Right atrium auricular region (tissue), 2 donors: ENCODE measurements around the gene ATP5PO. TPM values are rescaled to one million over a fixed set of nuclear protein-coding genes. Genes with fewer than 3 reads are reported as not detected.

Source experiments
- DNase-seq: peaks from one replicate; pipeline ENCODE4 v3.0.0-alpha.2; 2019; ENCODE audit warnings: low spot score
- H3K27ac ChIP-seq, 2 donors: fragments of 200-600 bp; sonication (generic); 1 replicate in 1 of 2; 2 replicates in 1 of 2; pipeline ENCODE4 v1.5.1; 2016 to 2019
- H3K27me3 ChIP-seq, 2 donors: fragments of 200-600 bp; sonication (generic); one replicate each; pipeline versions ENCODE4 v1.5.1 to v1.6.0; 2017 to 2019
- H3K36me3 ChIP-seq: fragments of 200-600 bp; sonication (generic); one replicate; pipeline ENCODE4 v1.5.1; 2016
- H3K4me1 ChIP-seq, 2 donors: fragments of 200-600 bp; sonication (generic); one replicate each; pipeline versions ENCODE4 v1.5.1 to v1.6.0; 2017 to 2019
- H3K4me3 ChIP-seq, 2 donors: fragments of 200-600 bp; sonication (generic); 1 replicate in 1 of 2; 2 replicates in 1 of 2; pipeline ENCODE4 v1.5.1; 2017 to 2019; ENCODE audit warnings: mild to moderate bottlenecking in 1 of 2, moderate library complexity in 1 of 2
- H3K9me3 ChIP-seq, 2 donors: fragments of 200-600 bp; sonication (generic); one replicate each; pipeline ENCODE4 v1.5.1; 2019
- total RNA-seq, 2 donors: library from RNA; depleted of rRNA; stranded (reverse); fragments of >200 nt; gene quantifications; one replicate each; pipeline ENCODE4 v1.1.0, GENCODE V29; 2016
- TF ChIP-seq, protein P1 (sequence below), 2 donors: fragments of 200-600 bp; sonication (generic); IDR thresholded peaks; one replicate each; pipeline ENCODE4 v1.5.1; 2019; ENCODE audit warnings: antibody characterized with exemption in 2 of 2

Gene ATP5PO
- total RNA-seq, 2 donors from 2014 or later: 593 to 693 TPM

- H3K4me3 ChIP-seq: no peak overlapping the region
- TF ChIP-seq, protein P1, sequence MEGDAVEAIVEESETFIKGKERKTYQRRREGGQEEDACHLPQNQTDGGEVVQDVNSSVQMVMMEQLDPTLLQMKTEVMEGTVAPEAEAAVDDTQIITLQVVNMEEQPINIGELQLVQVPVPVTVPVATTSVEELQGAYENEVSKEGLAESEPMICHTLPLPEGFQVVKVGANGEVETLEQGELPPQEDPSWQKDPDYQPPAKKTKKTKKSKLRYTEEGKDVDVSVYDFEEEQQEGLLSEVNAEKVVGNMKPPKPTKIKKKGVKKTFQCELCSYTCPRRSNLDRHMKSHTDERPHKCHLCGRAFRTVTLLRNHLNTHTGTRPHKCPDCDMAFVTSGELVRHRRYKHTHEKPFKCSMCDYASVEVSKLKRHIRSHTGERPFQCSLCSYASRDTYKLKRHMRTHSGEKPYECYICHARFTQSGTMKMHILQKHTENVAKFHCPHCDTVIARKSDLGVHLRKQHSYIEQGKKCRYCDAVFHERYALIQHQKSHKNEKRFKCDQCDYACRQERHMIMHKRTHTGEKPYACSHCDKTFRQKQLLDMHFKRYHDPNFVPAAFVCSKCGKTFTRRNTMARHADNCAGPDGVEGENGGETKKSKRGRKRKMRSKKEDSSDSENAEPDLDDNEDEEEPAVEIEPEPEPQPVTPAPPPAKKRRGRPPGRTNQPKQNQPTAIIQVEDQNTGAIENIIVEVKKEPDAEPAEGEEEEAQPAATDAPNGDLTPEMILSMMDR (IDR thresholded peaks at IDR 0.05): no peak
- no peak for DNase-seq
- H3K36me3 ChIP-seq: no peaks in the 10 kb centered on the region
- no peak overlapping the region for H3K27ac ChIP-seq
- H3K4me1 ChIP-seq: no peaks in the 10 kb centered on the region
- H3K9me3 ChIP-seq: no peaks in the 10 kb centered on the region
- H3K27me3 ChIP-seq: no peaks in the 10 kb centered on the region
Measured at GRCh38 chr21:33875026-33875695, 40.4 kb downstream of the ATP5PO start.

DNA sequence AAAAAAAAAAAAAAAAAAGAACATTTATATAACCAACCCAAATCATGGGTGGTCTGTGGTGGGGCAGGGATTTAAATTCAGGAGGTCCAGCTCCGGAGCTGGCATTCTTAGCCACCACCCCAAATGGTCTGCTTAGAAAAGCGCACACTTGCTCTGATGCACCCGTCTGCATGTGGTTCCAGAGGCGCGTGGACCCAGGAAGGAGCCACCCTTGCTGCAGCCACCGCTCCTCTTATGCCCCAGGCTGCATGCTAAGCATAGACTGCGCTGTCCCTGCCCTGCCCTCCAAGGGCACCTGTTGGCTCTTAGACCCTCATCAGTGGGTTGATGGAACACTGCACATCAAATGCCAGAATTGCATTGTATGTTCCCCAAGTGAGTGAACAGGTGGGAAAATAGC is 41.4 kb downstream of the ATP5PO start:
- Histone ChIP-seq H3K4me3 (no peak overlapping the region), H3K36me3 (no peaks in the 10 kb centered on the region), H3K27me3 (no peaks in the 10 kb centered on the region), H3K9me3 (no peaks in the 10 kb centered on the region), H3K4me1 (no peaks in the 10 kb centered on the region), H3K27ac (no peak overlapping the region)
- no peak for DNase-seq
- TF ChIP-seq, protein P1 (IDR thresholded peaks at IDR 0.05): no peak

DNA sequence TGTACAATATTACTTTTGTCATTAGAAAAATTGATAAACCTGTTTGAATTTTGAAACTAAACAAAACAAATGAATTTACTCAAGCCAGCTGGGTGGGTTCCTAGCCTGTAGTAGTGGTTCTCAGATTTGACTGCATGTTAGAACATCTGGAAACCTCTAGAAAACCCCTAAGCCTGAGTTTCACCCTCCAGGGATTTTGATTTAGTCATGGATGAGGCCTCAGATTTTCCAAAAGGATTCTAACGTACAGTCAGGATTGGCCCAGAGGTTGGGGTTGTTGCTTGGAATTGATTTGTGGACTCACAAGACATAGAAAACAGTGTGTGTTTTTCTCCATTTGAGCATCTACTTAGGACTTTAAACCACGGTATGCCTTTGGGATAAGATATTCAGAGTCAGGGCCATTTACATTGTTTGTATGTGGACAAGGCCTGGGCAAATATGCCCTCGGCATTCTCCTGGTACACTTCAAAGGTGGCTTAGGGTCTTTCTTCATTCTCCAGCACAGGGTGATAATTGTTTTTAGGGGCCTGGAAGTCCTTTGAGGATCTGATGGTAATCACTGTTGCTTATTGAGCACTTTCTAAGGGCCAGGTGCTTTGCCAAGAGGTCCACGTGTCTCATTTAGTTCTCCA is 42.6 kb downstream of the ATP5PO start:
- TF ChIP-seq, protein P1 (IDR thresholded peaks at IDR 0.05): no peak

GRCh38 chr21:33871171-33871570 is 44.4 kb downstream of the ATP5PO start:
- H3K27ac ChIP-seq: no peak overlapping the region
- H3K27me3 ChIP-seq: no peaks in the 10 kb centered on the region
- H3K4me3 ChIP-seq: no peak overlapping the region
- no peaks in the 10 kb centered on the region for H3K9me3 ChIP-seq
- H3K4me1 ChIP-seq: no peaks in the 10 kb centered on the region
- DNase-seq: no peak
- TF ChIP-seq, protein P1 (IDR thresholded peaks at IDR 0.05): no peak
- H3K36me3 ChIP-seq: no peaks in the 10 kb centered on the region

More for the DNA sequence above, 42.6 kb downstream of the ATP5PO start:
- H3K27me3 ChIP-seq: no peaks in the 10 kb centered on the region
- no peaks in the 10 kb centered on the region for H3K9me3 ChIP-seq
- H3K4me3 ChIP-seq: no peak overlapping the region
- no peaks in the 10 kb centered on the region for H3K36me3 ChIP-seq
- no peak for DNase-seq
- no peaks in the 10 kb centered on the region for H3K4me1 ChIP-seq
- H3K27ac ChIP-seq: no peak overlapping the region

GRCh38 chr21:33870768-33871167 is 44.8 kb downstream of the ATP5PO start:
- H3K27ac ChIP-seq: no peak overlapping the region
- H3K36me3 ChIP-seq: no peaks in the 10 kb centered on the region
- no peak overlapping the region for H3K4me3 ChIP-seq
- TF ChIP-seq, protein P1 (IDR thresholded peaks at IDR 0.05): no peak
- no peaks in the 10 kb centered on the region for H3K27me3 ChIP-seq
- H3K4me1 ChIP-seq: no peaks in the 10 kb centered on the region
- no peaks in the 10 kb centered on the region for H3K9me3 ChIP-seq
- no peak for DNase-seq
